ENCODE measurements around the gene ARVCF.

GRCh38 chr22:19942157-19943081 lies 74.2 kb downstream of the ARVCF start:
- TF ChIP-seq CTCF (IDR thresholded peaks at IDR 0.05) = no peak
- no peak for TF ChIP-seq POLR2A (IDR thresholded peaks at IDR 0.05)
